ENCODE data around the gene MAGI1. TPM values are rescaled to one million over a fixed set of nuclear protein-coding genes. Genes with fewer than 3 reads are reported as not detected.

The MAGI1 gene
- total and polyA plus RNA-seq, 2 donors (not counting 1 experiment from before 2014, with no cell fraction given): 0.10 to 0.22 TPM

DNA sequence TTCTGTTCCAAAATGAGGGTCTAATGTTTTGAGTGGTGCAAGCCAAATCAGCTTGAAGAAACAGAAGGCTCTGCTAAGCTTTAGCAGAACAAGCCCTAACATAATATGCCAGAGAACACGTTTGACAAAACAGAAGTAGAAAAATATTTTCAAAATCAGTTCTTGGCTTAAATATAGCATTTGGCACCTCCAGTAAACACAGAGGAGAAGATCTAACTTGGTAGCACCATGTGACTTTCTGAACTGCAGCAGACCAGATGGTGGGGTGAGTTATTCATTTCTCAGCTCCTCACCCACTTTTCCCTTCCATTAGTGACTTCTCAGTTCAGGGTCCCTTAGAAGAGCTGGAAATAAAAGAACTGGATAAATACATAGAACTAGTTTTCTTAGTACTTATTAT lies 395.8 kb downstream of the MAGI1 start:
- no peaks in the 10 kb centered on the region for H3K4me1 Mint-ChIP-seq
- Histone ChIP-seq H3K9ac (ENCODE audit: low read length) (no peak overlapping the region), H3K4me1 (ENCODE audit: control insufficient read depth in 2 of 2, insufficient read depth in 2 of 2, low read length in 2 of 2) (no peaks in the 10 kb centered on the region), H3K27ac (ENCODE audit: low read length in 2 of 2) (no peak overlapping the region), H3K27me3 (replicated peaks in 1 of 4; ENCODE audit: control extremely low read depth in 1 of 4, control insufficient read depth in 3 of 4, insufficient read depth in 4 of 4, low read length in 3 of 4) (no peaks in the 10 kb centered on the region), H2AFZ (ENCODE audit: insufficient read depth, low read depth, low read length, poor library complexity, severe bottlenecking) (no peak overlapping the region), H3K9me3 (ENCODE audit: control extremely low read depth in 1 of 3, control insufficient read depth in 2 of 3, insufficient read depth in 1 of 3, low read length in 2 of 3) (no peaks in the 10 kb centered on the region), H4K20me1 (ENCODE audit: control insufficient read depth, insufficient read depth, low read length, poor library complexity, severe bottlenecking) (no peaks in the 10 kb centered on the region), H3K79me2 (ENCODE audit: control insufficient read depth, insufficient read depth, low read length) (no peaks in the 10 kb centered on the region), H3K36me3 (replicated peaks in 1 of 2; ENCODE audit: control extremely low read depth in 1 of 2, control insufficient read depth in 1 of 2, extremely low read depth in 1 of 2, insufficient read depth in 2 of 2, low read length in 1 of 2) (no peaks in the 10 kb centered on the region), H3K4me3 (ENCODE audit: control extremely low read depth in 1 of 5, extremely low read depth in 1 of 5, insufficient read depth in 1 of 5, low read depth in 2 of 5, low read length in 4 of 5) (no peak overlapping the region), H3K4me2 (replicated peaks; ENCODE audit: low read depth, low read length, poor library complexity, severe bottlenecking) (no peak overlapping the region)
- no peak overlapping the region for H3K4me3 Mint-ChIP-seq
- no peak for DNase-seq
- ChIA-PET CTCF (no interaction called here), POLR2A (no interaction called here)
- H3K27ac Mint-ChIP-seq: no peak overlapping the region
- peaks cover 4% of the 10 kb centered on the region for H3K9me3 Mint-ChIP-seq (ENCODE audit: insufficient read depth)
- intact Hi-C loops (cut with micrococcal nuclease): no loop called here
- ATAC-seq (ENCODE audit: low read depth): no peak
- no peaks in the 10 kb centered on the region for H3K27me3 Mint-ChIP-seq
- no CpG with 5 or more reads among the region's 1 CpG for WGBS (ENCODE audit: insufficient coverage)
- TF ChIP-seq EZH2 (IDR thresholded peaks at IDR 0.05; ENCODE audit: borderline replicate concordance, insufficient read depth, low read depth, low read length, poor library complexity, severe bottlenecking): no peak
- TF ChIP-seq, protein P1, sequence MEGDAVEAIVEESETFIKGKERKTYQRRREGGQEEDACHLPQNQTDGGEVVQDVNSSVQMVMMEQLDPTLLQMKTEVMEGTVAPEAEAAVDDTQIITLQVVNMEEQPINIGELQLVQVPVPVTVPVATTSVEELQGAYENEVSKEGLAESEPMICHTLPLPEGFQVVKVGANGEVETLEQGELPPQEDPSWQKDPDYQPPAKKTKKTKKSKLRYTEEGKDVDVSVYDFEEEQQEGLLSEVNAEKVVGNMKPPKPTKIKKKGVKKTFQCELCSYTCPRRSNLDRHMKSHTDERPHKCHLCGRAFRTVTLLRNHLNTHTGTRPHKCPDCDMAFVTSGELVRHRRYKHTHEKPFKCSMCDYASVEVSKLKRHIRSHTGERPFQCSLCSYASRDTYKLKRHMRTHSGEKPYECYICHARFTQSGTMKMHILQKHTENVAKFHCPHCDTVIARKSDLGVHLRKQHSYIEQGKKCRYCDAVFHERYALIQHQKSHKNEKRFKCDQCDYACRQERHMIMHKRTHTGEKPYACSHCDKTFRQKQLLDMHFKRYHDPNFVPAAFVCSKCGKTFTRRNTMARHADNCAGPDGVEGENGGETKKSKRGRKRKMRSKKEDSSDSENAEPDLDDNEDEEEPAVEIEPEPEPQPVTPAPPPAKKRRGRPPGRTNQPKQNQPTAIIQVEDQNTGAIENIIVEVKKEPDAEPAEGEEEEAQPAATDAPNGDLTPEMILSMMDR (IDR thresholded peaks at IDR 0.05): no peak

DNA sequence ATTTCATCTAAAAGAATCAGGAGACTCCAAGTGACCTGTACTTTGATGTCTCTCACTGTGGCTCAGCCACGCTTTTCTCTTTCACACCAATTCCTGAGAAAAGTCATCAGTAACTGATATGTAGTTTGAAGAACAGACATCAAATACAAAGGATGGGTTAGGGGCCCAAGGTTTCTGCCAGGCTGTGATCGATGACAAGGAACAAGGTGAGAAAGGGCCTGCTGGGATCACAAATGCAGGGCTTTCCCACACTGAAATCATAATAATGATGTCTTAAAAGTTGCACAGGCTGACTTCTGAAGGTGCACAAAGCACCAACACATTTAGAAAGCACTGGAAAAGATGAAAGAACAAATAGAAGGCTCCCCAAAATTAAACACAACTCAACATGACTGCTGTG lies 396.9 kb downstream of the MAGI1 start:
- no peak overlapping the region for H3K9ac ChIP-seq (ENCODE audit: low read length)
- ChIA-PET POLR2A (no interaction called here), CTCF (no interaction called here)
- no peaks in the 10 kb centered on the region for H3K4me1 Mint-ChIP-seq
- H3K4me3 ChIP-seq (ENCODE audit: control extremely low read depth in 1 of 5, extremely low read depth in 1 of 5, insufficient read depth in 1 of 5, low read depth in 2 of 5, low read length in 4 of 5): no peak overlapping the region
- H3K9me3 ChIP-seq (ENCODE audit: control extremely low read depth in 1 of 3, control insufficient read depth in 2 of 3, insufficient read depth in 1 of 3, low read length in 2 of 3): no peaks in the 10 kb centered on the region
- intact Hi-C loops (cut with micrococcal nuclease): no loop called here
- no peaks in the 10 kb centered on the region for H3K27me3 Mint-ChIP-seq
- ATAC-seq (ENCODE audit: low read depth) (no peak), DNase-seq (no peak)
- H2AFZ ChIP-seq (ENCODE audit: insufficient read depth, low read depth, low read length, poor library complexity, severe bottlenecking): no peak overlapping the region
- H4K20me1 ChIP-seq (ENCODE audit: control insufficient read depth, insufficient read depth, low read length, poor library complexity, severe bottlenecking): no peaks in the 10 kb centered on the region
- no CpG with 5 or more reads among the region's 2 CpGs for WGBS (ENCODE audit: insufficient coverage)
- no peaks in the 10 kb centered on the region for H3K79me2 ChIP-seq (ENCODE audit: control insufficient read depth, insufficient read depth, low read length)
- no peak overlapping the region for H3K4me3 Mint-ChIP-seq
- TF ChIP-seq, protein P1 (IDR thresholded peaks at IDR 0.05): no peak
- TF ChIP-seq EZH2 (IDR thresholded peaks at IDR 0.05; ENCODE audit: borderline replicate concordance, insufficient read depth, low read depth, low read length, poor library complexity, severe bottlenecking): no peak
- H3K27me3 ChIP-seq (replicated peaks in 1 of 4; ENCODE audit: control extremely low read depth in 1 of 4, control insufficient read depth in 3 of 4, insufficient read depth in 4 of 4, low read length in 3 of 4): no peaks in the 10 kb centered on the region
- H3K9me3 Mint-ChIP-seq (ENCODE audit: insufficient read depth): peaks cover 2% of the 10 kb centered on the region
- no peaks in the 10 kb centered on the region for H3K4me1 ChIP-seq (ENCODE audit: control insufficient read depth in 2 of 2, insufficient read depth in 2 of 2, low read length in 2 of 2)
- no peak overlapping the region for H3K4me2 ChIP-seq (replicated peaks; ENCODE audit: low read depth, low read length, poor library complexity, severe bottlenecking)
- no peak overlapping the region for H3K27ac ChIP-seq (ENCODE audit: low read length in 2 of 2)
- no peaks in the 10 kb centered on the region for H3K36me3 ChIP-seq (replicated peaks in 1 of 2; ENCODE audit: control extremely low read depth in 1 of 2, control insufficient read depth in 1 of 2, extremely low read depth in 1 of 2, insufficient read depth in 2 of 2, low read length in 1 of 2)
- H3K27ac Mint-ChIP-seq: no peak overlapping the region
